H9 (cell line): Measurements from ENCODE around the gene UBALD1. TPM values are rescaled to one million over a fixed set of nuclear protein-coding genes. Genes with fewer than 3 reads are reported as not detected.

ENCODE experiments used
- DNase-seq: peaks from one replicate; pipeline ENCODE4 v3.0.0-alpha.2; 2017
- H2AFZ ChIP-seq: one replicate; pipeline ENCODE4 v1.6.1; 2013; ENCODE audit warnings: mild to moderate bottlenecking, low read length, control low read depth, moderate library complexity
- H2AK5ac ChIP-seq: 2 replicates; pipeline ENCODE4 v1.6.1; 2013; ENCODE audit warnings: low read length, control low read depth, mixed read lengths; ENCODE audit not compliant: insufficient read length
- H2BK120ac ChIP-seq: one replicate; pipeline ENCODE4 v1.6.1; 2013; ENCODE audit warnings: low read depth, mild to moderate bottlenecking, low read length, control low read depth, inconsistent platforms; ENCODE audit not compliant: poor library complexity, severe bottlenecking
- H2BK12ac ChIP-seq: 2 replicates; pipeline ENCODE4 v1.6.1; 2013; ENCODE audit warnings: low read length, control low read depth, mixed read lengths, low read depth; ENCODE audit not compliant: insufficient read length
- H2BK15ac ChIP-seq: 2 replicates; pipeline ENCODE4 v1.6.1; 2013; ENCODE audit warnings: low read depth, low read length, control low read depth
- H2BK20ac ChIP-seq: one replicate; pipeline ENCODE4 v1.6.1; 2013; ENCODE audit warnings: low read depth, mild to moderate bottlenecking, low read length, control low read depth, inconsistent platforms; ENCODE audit not compliant: poor library complexity, severe bottlenecking
- H2BK5ac ChIP-seq: 2 replicates; pipeline ENCODE4 v1.6.1; 2013; ENCODE audit warnings: low read length, control low read depth, mixed read lengths; ENCODE audit not compliant: insufficient read length
- H3K14ac ChIP-seq: 2 replicates; pipeline ENCODE4 v1.6.1; 2013; ENCODE audit warnings: low read length, control low read depth; ENCODE audit not compliant: insufficient read depth
- H3K18ac ChIP-seq: 2 replicates; pipeline ENCODE4 v1.6.1; 2013; ENCODE audit warnings: low read depth, mild to moderate bottlenecking, mixed read lengths, low read length, control low read depth; ENCODE audit not compliant: insufficient read length
- H3K23ac ChIP-seq: 2 replicates; pipeline ENCODE4 v1.6.1; 2013; ENCODE audit warnings: low read length, control low read depth, mixed read lengths, low read depth; ENCODE audit not compliant: insufficient read length
- H3K23me2 ChIP-seq: 2 replicates; pipeline ENCODE4 v1.6.1; 2013; ENCODE audit warnings: low read depth, mild to moderate bottlenecking, mixed read lengths, low read length, control low read depth; ENCODE audit not compliant: insufficient read length, poor library complexity, severe bottlenecking
- H3K27ac ChIP-seq: 2 replicates; pipeline ENCODE4 v1.5.1; 2013; ENCODE audit warnings: low read length, control low read depth, mixed read lengths, low read depth; ENCODE audit not compliant: insufficient read length
- H3K27me3 ChIP-seq: 2 replicates; pipeline ENCODE4 v1.6.1; 2013; ENCODE audit warnings: low read length, control low read depth, inconsistent platforms; ENCODE audit not compliant: insufficient read depth
- H3K4ac ChIP-seq: 2 replicates; pipeline ENCODE4 v1.6.1; 2013; ENCODE audit warnings: low read depth, mild to moderate bottlenecking, control low read depth, inconsistent platforms, low read length, moderate library complexity
- H3K4me1 ChIP-seq: 2 replicates; pipeline ENCODE4 v1.6.1; 2013; ENCODE audit warnings: low read length, control low read depth, inconsistent platforms; ENCODE audit not compliant: insufficient read depth
- H3K4me2 ChIP-seq: 2 replicates; pipeline ENCODE4 v1.6.1; 2013; ENCODE audit warnings: low read length, control low read depth, mixed read lengths; ENCODE audit not compliant: insufficient read length, insufficient read depth
- H3K56ac ChIP-seq: 2 replicates; pipeline ENCODE4 v1.6.1; 2013; ENCODE audit warnings: low read depth, mild to moderate bottlenecking, mixed read lengths, low read length, control low read depth; ENCODE audit not compliant: insufficient read length
- H3K79me1 ChIP-seq: 2 replicates; pipeline ENCODE4 v1.6.1; 2013; ENCODE audit warnings: low read depth, mild to moderate bottlenecking, moderate library complexity, low read length, control low read depth, inconsistent platforms; ENCODE audit not compliant: insufficient read depth, poor library complexity, severe bottlenecking
- H3K79me2 ChIP-seq: 2 replicates; pipeline ENCODE4 v1.6.1; 2013; ENCODE audit warnings: low read length, control low read depth, inconsistent platforms; ENCODE audit not compliant: insufficient read depth
- H3K9ac ChIP-seq: 2 replicates; pipeline ENCODE4 v1.6.1; 2013; ENCODE audit warnings: low read length, control low read depth, mixed read lengths; ENCODE audit not compliant: insufficient read length; ENCODE audit errors: extremely low read depth
- H3K9me3 ChIP-seq: one replicate; pipeline ENCODE4 v1.6.1; 2013; ENCODE audit warnings: low read depth, low read length, inconsistent platforms; ENCODE audit not compliant: control insufficient read depth
- H3T11ph ChIP-seq: one replicate; pipeline ENCODE4 v1.6.1; 2013; ENCODE audit warnings: mild to moderate bottlenecking, low read length, control low read depth, inconsistent platforms
- H4K20me1 ChIP-seq: one replicate; pipeline ENCODE4 v1.6.1; 2013; ENCODE audit not compliant: control insufficient read depth, insufficient read length, insufficient read depth
- H4K5ac ChIP-seq: 2 replicates; pipeline ENCODE4 v1.6.1; 2013; ENCODE audit warnings: low read depth, mild to moderate bottlenecking, mixed read lengths, low read length, control low read depth; ENCODE audit not compliant: insufficient read length
- H4K8ac ChIP-seq: replicated peaks from 2 replicates; pipeline ENCODE4 v1.6.1; 2013; ENCODE audit warnings: low read length, control low read depth, mixed read lengths, low read depth; ENCODE audit not compliant: insufficient read length
- H4K91ac ChIP-seq: 2 replicates; pipeline ENCODE4 v1.6.1; 2013; ENCODE audit warnings: low read depth, mild to moderate bottlenecking, moderate library complexity, mixed read lengths, low read length, control low read depth; ENCODE audit not compliant: insufficient read length
- H3K27ac Mint-ChIP-seq, 3 experiments: 2 replicates in 2 of 3; 3 replicates in 1 of 3; pipeline ENCODE4 v1.8.0; 2020 to 2021; ENCODE audit warnings: mixed read lengths in 3 of 3, mild to moderate bottlenecking in 1 of 3, moderate library complexity in 1 of 3
- H3K27me3 Mint-ChIP-seq: 2 replicates; pipeline ENCODE4 v1.8.0; 2021; ENCODE audit warnings: low read depth, mild to moderate bottlenecking, moderate library complexity, mixed read lengths
- H3K36me3 Mint-ChIP-seq, 3 experiments: 2 replicates in 2 of 3; 3 replicates in 1 of 3; pipeline ENCODE4 v1.8.0; 2020 to 2021; ENCODE audit warnings: low read depth in 3 of 3, mixed read lengths in 3 of 3; ENCODE audit not compliant: insufficient read depth in 1 of 3
- H3K4me1 Mint-ChIP-seq, 2 experiments: 2 replicates each; pipeline ENCODE4 v1.8.0; 2020; ENCODE audit warnings: mixed read lengths in 2 of 2
- H3K4me3 Mint-ChIP-seq, 2 experiments: 2 replicates in 1 of 2; 3 replicates in 1 of 2; pipeline ENCODE4 v1.8.0; 2020 to 2021; ENCODE audit warnings: mild to moderate bottlenecking in 2 of 2, mixed read lengths in 2 of 2, moderate library complexity in 1 of 2
- H3K9me3 Mint-ChIP-seq, 2 experiments: 2 replicates in 1 of 2; 3 replicates in 1 of 2; pipeline ENCODE4 v1.8.0; 2020; ENCODE audit warnings: mild to moderate bottlenecking in 2 of 2, mixed read lengths in 2 of 2, moderate library complexity in 1 of 2
- CTCF ChIP-seq: fragments of 200-600 bp; sonication (generic); conservative IDR thresholded peaks from 3 replicates; pipeline ENCODE4 v1.8.0; 2021; ENCODE audit warnings: antibody characterized with exemption, mild to moderate bottlenecking
- WGBS: extraction: QIAGEN DNeasy Blood & Tissue Kit; methylation state at CpG from one replicate; pipeline ENCODE4 v1.1.7; 2013; ENCODE audit warnings: missing lambda C conversion rate, low lambda C conversion rate, mixed read lengths; ENCODE audit not compliant: insufficient read length; ENCODE audit errors: extremely low coverage; 5-methylcytosine and 5-hydroxymethylcytosine counted together
- total RNA-seq: library from RNA; stranded (reverse); gene quantifications from 2 replicates; pipeline ENCODE4 v1.2.1, GENCODE V29; 2021

UBALD1 gene
- total RNA-seq, 1 experiment from 2014 or later: 80.9 TPM

- Histone ChIP-seq H3K4ac (no peak overlapping the region), H2BK5ac (no peak overlapping the region), H3T11ph (no peak overlapping the region), H3K4me2 (no peak overlapping the region), H2BK15ac (no peak overlapping the region), H3K9ac (no peak overlapping the region), H3K23me2 (no peaks in the 10 kb centered on the region), H2BK12ac (no peak overlapping the region), H3K79me2 (no peaks in the 10 kb centered on the region), H2AK5ac (no peak overlapping the region), H3K23ac (no peak overlapping the region), H3K27ac (no peak overlapping the region), H4K20me1 (no peaks in the 10 kb centered on the region), H3K4me1 (no peaks in the 10 kb centered on the region), H4K8ac (no peak overlapping the region), H3K56ac (no peak overlapping the region), H3K18ac (no peak overlapping the region), H2BK20ac (no peak overlapping the region), H4K91ac (no peak overlapping the region), H3K9me3 (no peaks in the 10 kb centered on the region), H3K79me1 (no peaks in the 10 kb centered on the region), H4K5ac (no peak overlapping the region), H2AFZ (no peak overlapping the region), H3K14ac (no peak overlapping the region), H2BK120ac (no peak overlapping the region), H3K27me3 (no peaks in the 10 kb centered on the region)
- H3K9me3 Mint-ChIP-seq: no peaks in the 10 kb centered on the region; a peak in 1 of 5 replicates
- H3K4me3 Mint-ChIP-seq: no peak overlapping the region
- peaks cover 16 to 73% (median 46%) of the 10 kb centered on the region in 3 experiments; a peak in 6 of 7 replicates for H3K36me3 Mint-ChIP-seq
- DNase-seq: no peak
- no peak for TF ChIP-seq CTCF
- 0 out of 7 replicates have a peak overlapping the region, but pooled peaks of 1 of the 3 experiments have one; percentile 39 for H3K27ac Mint-ChIP-seq
- no peaks in the 10 kb centered on the region for H3K27me3 Mint-ChIP-seq
- no CpG with 5 or more reads among the region's 12 CpGs for WGBS
- H3K4me1 Mint-ChIP-seq: no peaks in the 10 kb centered on the region
Observed at GRCh38 chr16:4654964-4655590, 40.4 kb upstream of the UBALD1 start.
